ENCODE data around the gene ZMYND8. TPM values are rescaled to one million over a fixed set of nuclear protein-coding genes. Genes with fewer than 3 reads are reported as not detected.

ZMYND8 gene
- 11.3 and 16.5 TPM in 2 replicates for total RNA-seq

DNA sequence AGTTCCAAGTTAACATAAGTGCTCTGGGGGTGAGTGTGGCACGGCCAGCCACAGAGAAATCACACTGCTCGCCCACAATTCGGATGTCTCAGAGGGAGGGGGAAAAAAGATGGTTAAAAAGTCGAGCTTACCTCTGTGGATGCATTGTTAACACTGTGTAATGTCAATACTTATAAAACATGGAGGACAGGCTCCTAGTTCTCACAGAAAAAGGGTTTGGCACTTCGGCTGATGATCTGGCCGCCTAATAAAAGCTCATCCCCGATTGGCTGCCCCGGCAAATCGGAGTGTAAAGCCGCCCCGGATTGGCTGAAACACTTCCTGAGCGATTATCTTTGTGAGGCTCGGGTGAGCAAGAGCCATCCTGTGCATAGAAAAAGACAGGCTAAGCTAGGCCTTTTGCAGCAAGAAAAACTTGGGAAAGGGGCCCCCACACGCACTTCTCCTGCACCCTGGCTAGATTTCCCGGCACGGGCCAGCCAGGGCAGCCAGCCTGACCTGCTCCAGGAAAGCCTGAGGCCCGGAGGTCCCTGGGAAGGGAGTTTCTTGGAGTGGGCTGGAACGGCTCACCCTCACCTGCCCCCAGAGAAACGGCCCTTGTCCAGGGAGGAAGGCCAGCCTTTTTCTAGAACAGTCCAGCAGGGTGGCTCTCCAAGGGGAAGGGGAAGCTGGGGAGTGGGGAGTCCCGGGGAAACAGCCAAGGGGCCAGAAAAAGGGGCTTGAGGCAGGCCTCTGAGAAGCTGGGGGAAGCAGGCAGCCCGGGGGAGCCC, at the start of gene ZMYND8:
TSS of gene ZMYND8 (minus strand) at position 174 of the 770 bp plus-strand sequence. CDS start at position 145, 29 bp downstream.

Other genes starting within 250 kb of the ZMYND8 start
- gene NCOA3, start 145.2 kb upstream of the ZMYND8 start, total RNA-seq: 33.9 and 35.5 TPM in 2 replicates